ENCODE measurements around the gene TLN1.

GRCh38 chr9:35754264-35754663 lies 22.3 kb upstream of the TLN1 start, which contains the start of gene MSMP:
- no peak for TF ChIP-seq CTCF (IDR thresholded peaks at IDR 0.05; ENCODE audit: low read depth, low read length, poor library complexity, severe bottlenecking)
- TF ChIP-seq EZH2phosphoT487 (IDR thresholded peaks at IDR 0.05; ENCODE audit: borderline replicate concordance, low read length) = no peak

Data from DOHH2 (cell line).